Umbilical cord (tissue), 1 donor: ENCODE data around the gene TAF15. TPM values are rescaled to one million over a fixed set of nuclear protein-coding genes. Genes with fewer than 3 reads are reported as not detected.

Experiments
- total RNA-seq: library from RNA; depleted of rRNA; stranded (reverse); fragments of >200 nt; gene quantifications from one replicate; pipeline ENCODE4 v1.2.3, GENCODE V29; 2014; ENCODE audit warnings: low replicate concordance; ENCODE audit not compliant: insufficient read depth

The TAF15 gene
- total RNA-seq, 1 donor from 2014 or later = 33.0 TPM

Other genes with a start within 250 kb of the TAF15 start
- 4.8 TPM for gene SLFN14, start 248.7 kb upstream of the TAF15 start, total RNA-seq
- 5.5 TPM for gene PEX12, start 230.9 kb upstream of the TAF15 start, total RNA-seq
- 32.3 TPM for gene AP2B1, start 222.2 kb upstream of the TAF15 start, total RNA-seq
- 14.7 TPM for gene RASL10B, start 77.8 kb upstream of the TAF15 start, total RNA-seq
- 1.4 TPM for gene GAS2L2, start 56.2 kb upstream of the TAF15 start, total RNA-seq
- gene C17orf50, start 48.6 kb upstream of the TAF15 start, total RNA-seq = not detected
- 113 TPM for gene MMP28, start 13.8 kb upstream of the TAF15 start, total RNA-seq
- not detected for gene HEATR9, start 59.4 kb downstream of the TAF15 start, total RNA-seq
- gene CCL5, start 70.9 kb downstream of the TAF15 start, total RNA-seq = not detected
- gene RDM1, start 121.3 kb downstream of the TAF15 start, total RNA-seq = not detected
- gene LYZL6, start 134.2 kb downstream of the TAF15 start, total RNA-seq = not detected
- gene CCL16, start 172.0 kb downstream of the TAF15 start, total RNA-seq = not detected
- gene CCL14, start 177.2 kb downstream of the TAF15 start, total RNA-seq = 4.1 TPM
- gene CCL15, start 192.1 kb downstream of the TAF15 start, total RNA-seq = not detected
- not detected for gene CCL23, start 208.5 kb downstream of the TAF15 start, total RNA-seq